Liver (tissue), 3 donors: ENCODE results near the gene RNF151.

Experiments
- ATF3 ChIP-seq: IDR thresholded peaks from 2 replicates; pipeline ENCODE4 v1.6.1; 2016; ENCODE audit warnings: antibody characterized with exemption
- CTCF ChIP-seq: fragments of 150-350 bp; IDR thresholded peaks from 2 replicates; pipeline ENCODE4 v1.5.1; 2017; ENCODE audit warnings: improper control_type of control experiment, low read depth, low read length; ENCODE audit not compliant: missing input control
- EGR1 ChIP-seq, 2 donors: IDR thresholded peaks; 2 replicates each; pipeline ENCODE4 v1.6.1; 2016 to 2018; ENCODE audit warnings: antibody characterized with exemption in 2 of 2, low read depth in 2 of 2
- GABPA ChIP-seq, 2 donors: IDR thresholded peaks in 1 of 2; conservative IDR thresholded peaks in 1 of 2; 2 replicates each; pipeline ENCODE4 v1.6.1; 2016; ENCODE audit warnings: antibody characterized with exemption in 2 of 2, mild to moderate bottlenecking in 1 of 2, moderate library complexity in 1 of 2
- HNF4G ChIP-seq: IDR thresholded peaks from 2 replicates; pipeline ENCODE4 v1.6.1; 2016; ENCODE audit warnings: antibody characterized with exemption
- MAX ChIP-seq: IDR thresholded peaks from 2 replicates; pipeline ENCODE4 v1.6.1; 2016; ENCODE audit warnings: antibody characterized with exemption
- RAD21 ChIP-seq, 2 donors: IDR thresholded peaks; 2 replicates each; pipeline ENCODE4 v1.6.1; 2016; ENCODE audit warnings: antibody characterized with exemption in 2 of 2, mild to moderate bottlenecking in 2 of 2
- REST ChIP-seq: IDR thresholded peaks from 2 replicates; pipeline ENCODE4 v1.6.1; 2016; ENCODE audit warnings: antibody characterized with exemption, mild to moderate bottlenecking
- RXRA ChIP-seq, 2 donors: IDR thresholded peaks; 2 replicates each; pipeline ENCODE4 v1.6.1; 2017 to 2018; ENCODE audit warnings: antibody characterized with exemption in 2 of 2, mild to moderate bottlenecking in 1 of 2
- SP1 ChIP-seq: IDR thresholded peaks from 2 replicates; pipeline ENCODE4 v1.6.1; 2018; ENCODE audit warnings: antibody characterized with exemption, mild to moderate bottlenecking
- TAF1 ChIP-seq: conservative IDR thresholded peaks from 2 replicates; pipeline ENCODE4 v1.6.1; 2016; ENCODE audit warnings: antibody characterized with exemption, mild to moderate bottlenecking
- YY1 ChIP-seq: IDR thresholded peaks from 2 replicates; pipeline ENCODE4 v1.6.1; 2016; ENCODE audit warnings: antibody characterized with exemption, mild to moderate bottlenecking
- donor health status: healthy.
- donor health status: healthy.

- TF ChIP-seq CTCF: no peak
- TF ChIP-seq HNF4G: no peak
- no peak for TF ChIP-seq REST
- TF ChIP-seq YY1: no peak
- no peak for TF ChIP-seq MAX
- no peak for TF ChIP-seq TAF1
- TF ChIP-seq ATF3: no peak
- TF ChIP-seq EGR1 (IDR thresholded peaks at IDR 0.05; ENCODE audit: low read depth in 2 of 2): no peak
- TF ChIP-seq RXRA (IDR thresholded peaks at IDR 0.05): no peak
- no peak for TF ChIP-seq SP1
- no peak for TF ChIP-seq GABPA (IDR thresholded peaks at IDR 0.05 in 1 of 2, conservative IDR thresholded peaks at IDR 0.05 in 1 of 2)
- TF ChIP-seq RAD21 (IDR thresholded peaks at IDR 0.05): no peak
These were observed 10.6 kb downstream of the RNF151 start for GRCh38 chr16:1976951-1977874.
